ENCODE results near the gene SMIM22. TPM values are rescaled to one million over a fixed set of nuclear protein-coding genes. Genes with fewer than 3 reads are reported as not detected.

Gene SMIM22
- total and polyA plus RNA-seq, 2 of the 8 experiments (the other 6 are each of a cell fraction or from before 2014, with no cell fraction given): not detected

GRCh38 chr16:4828567-4829321 lies 33.6 kb downstream of the SMIM22 start (continued):
- no peak for TF ChIP-seq HDAC6 (IDR thresholded peaks at IDR 0.05; ENCODE audit: low read depth, low read length)

Measured in H1 (cell line).